ES-I3 (cell line): ENCODE results near the gene ANKS1B.

ENCODE experiments used
- H3K36me3 ChIP-seq: 2 replicates; pipeline ENCODE4 v1.6.1; 2013; ENCODE audit warnings: mild to moderate bottlenecking, low read length, control low read depth, moderate library complexity; ENCODE audit not compliant: insufficient read depth
- H3K4me1 ChIP-seq: 2 replicates; pipeline ENCODE4 v1.6.1; 2013; ENCODE audit warnings: mild to moderate bottlenecking, control low read depth, low read length; ENCODE audit not compliant: insufficient read depth
- H3K9ac ChIP-seq: 2 replicates; pipeline ENCODE4 v1.6.1; 2013; ENCODE audit warnings: low read depth, mild to moderate bottlenecking, low read length, moderate library complexity
- H3K9me3 ChIP-seq: 2 replicates; pipeline ENCODE4 v1.6.1; 2013; ENCODE audit warnings: mild to moderate bottlenecking, low read length, moderate library complexity; ENCODE audit not compliant: control insufficient read depth, insufficient read depth

The ANKS1B gene

GRCh38 chr12:99170037-99170436 is 814.7 kb downstream of the ANKS1B start:
- Histone ChIP-seq H3K4me1 (no peaks in the 10 kb centered on the region), H3K9me3 (no peaks in the 10 kb centered on the region), H3K9ac (no peak overlapping the region), H3K36me3 (no peaks in the 10 kb centered on the region)

- Histone ChIP-seq H3K9ac (no peak overlapping the region), H3K9me3 (no peaks in the 10 kb centered on the region), H3K36me3 (no peaks in the 10 kb centered on the region), H3K4me1 (peaks cover 12% of the 10 kb centered on the region; the same call in 1 of the 2 replicates)
Observed at GRCh38 chr12:99157946-99158345, 826.8 kb downstream of the ANKS1B start.

DNA sequence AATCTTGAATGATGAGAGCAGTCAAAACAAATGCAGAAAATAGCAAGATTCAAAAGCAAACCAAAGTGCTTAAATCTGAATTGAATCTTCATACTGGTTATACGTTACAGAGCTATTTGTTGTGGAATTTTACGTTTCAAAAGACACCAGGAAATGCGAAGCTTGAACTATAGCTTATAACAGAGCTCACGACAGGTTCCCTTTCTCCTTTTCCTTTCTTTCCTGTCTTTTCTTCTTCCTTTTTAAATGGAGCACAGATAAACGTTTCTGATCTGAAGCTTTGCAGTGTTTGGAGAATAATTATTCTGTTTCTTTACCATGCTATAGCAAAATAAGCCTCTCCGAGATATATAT is 829.8 kb downstream of the ANKS1B start:
- no peaks in the 10 kb centered on the region for H3K36me3 ChIP-seq
- H3K9me3 ChIP-seq: no peaks in the 10 kb centered on the region
- no peak overlapping the region for H3K9ac ChIP-seq
- H3K4me1 ChIP-seq: peaks cover 12% of the 10 kb centered on the region; the same call in 1 of the 2 replicates

DNA sequence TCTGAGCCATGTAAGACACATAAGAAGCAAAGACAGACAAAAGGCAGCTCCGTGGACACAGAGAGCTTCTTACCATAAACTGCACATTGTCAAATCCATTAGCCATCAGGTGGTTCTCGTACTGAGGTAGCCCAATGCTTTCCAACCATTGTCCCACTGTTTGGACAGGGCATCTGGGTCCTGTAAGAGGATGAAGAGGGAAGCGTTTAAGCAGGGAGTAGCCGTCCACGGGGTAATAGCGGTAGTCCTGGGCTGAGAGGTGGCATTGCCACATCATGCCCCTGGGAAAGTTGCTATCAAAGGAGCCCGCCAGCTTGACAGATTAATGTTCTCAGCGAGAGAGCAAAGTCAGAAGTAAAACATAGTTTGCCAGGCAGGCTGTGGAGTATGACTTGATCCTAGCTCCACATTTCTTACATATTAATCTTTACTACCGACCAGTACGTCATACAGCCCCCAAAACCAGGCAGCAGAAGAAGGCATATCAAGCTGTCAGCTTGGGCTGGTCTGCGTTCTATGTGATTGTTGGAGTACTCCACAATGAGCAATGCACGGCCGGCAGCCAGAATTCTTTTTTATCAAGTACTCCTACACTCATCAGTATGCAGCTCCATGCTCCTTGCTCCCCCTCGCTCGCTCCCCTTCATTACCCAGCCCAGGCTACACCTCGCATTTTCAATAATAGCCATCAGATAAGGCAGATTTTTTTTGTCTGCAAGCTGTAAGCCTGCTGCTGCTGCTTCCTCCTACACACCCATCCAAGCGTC is 830.3 kb downstream of the ANKS1B start:
- Histone ChIP-seq H3K4me1 (peaks cover 12% of the 10 kb centered on the region; the same call in 1 of the 2 replicates), H3K9ac (no peak overlapping the region), H3K9me3 (no peaks in the 10 kb centered on the region), H3K36me3 (no peaks in the 10 kb centered on the region)

- H3K9me3 ChIP-seq: no peaks in the 10 kb centered on the region
- peaks cover 12% of the 10 kb centered on the region; the same call in 1 of the 2 replicates for H3K4me1 ChIP-seq
- H3K9ac ChIP-seq: no peak overlapping the region
- no peaks in the 10 kb centered on the region for H3K36me3 ChIP-seq
Observed at GRCh38 chr12:99153293-99153692, 831.4 kb downstream of the ANKS1B start.

GRCh38 chr12:99152337-99152736 is 832.4 kb downstream of the ANKS1B start:
- no peaks in the 10 kb centered on the region for H3K36me3 ChIP-seq
- no peaks in the 10 kb centered on the region for H3K9me3 ChIP-seq
- no peak overlapping the region for H3K9ac ChIP-seq
- peaks cover 12% of the 10 kb centered on the region; the same call in 1 of the 2 replicates for H3K4me1 ChIP-seq

DNA sequence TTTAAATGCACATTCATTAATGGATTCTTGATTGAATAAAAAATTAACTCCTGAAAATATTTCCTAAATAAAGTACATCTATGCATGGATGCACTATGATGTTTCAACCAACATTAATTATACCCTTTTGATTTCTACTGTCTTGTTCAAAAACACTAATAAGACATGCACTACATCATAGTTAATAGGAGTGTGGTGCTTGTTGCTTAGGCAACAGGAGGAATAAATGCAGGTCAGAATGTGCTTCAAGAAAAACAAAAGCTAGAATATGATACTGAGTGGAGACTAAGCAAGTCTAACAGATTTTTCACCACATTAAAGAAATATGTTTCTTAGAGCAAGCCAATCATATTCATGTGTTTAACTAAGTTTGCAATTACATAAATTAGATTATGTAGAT is 833.0 kb downstream of the ANKS1B start:
- Histone ChIP-seq H3K36me3 (no peaks in the 10 kb centered on the region), H3K9me3 (no peaks in the 10 kb centered on the region), H3K4me1 (peaks cover 12% of the 10 kb centered on the region; the same call in 1 of the 2 replicates), H3K9ac (no peak overlapping the region)

DNA sequence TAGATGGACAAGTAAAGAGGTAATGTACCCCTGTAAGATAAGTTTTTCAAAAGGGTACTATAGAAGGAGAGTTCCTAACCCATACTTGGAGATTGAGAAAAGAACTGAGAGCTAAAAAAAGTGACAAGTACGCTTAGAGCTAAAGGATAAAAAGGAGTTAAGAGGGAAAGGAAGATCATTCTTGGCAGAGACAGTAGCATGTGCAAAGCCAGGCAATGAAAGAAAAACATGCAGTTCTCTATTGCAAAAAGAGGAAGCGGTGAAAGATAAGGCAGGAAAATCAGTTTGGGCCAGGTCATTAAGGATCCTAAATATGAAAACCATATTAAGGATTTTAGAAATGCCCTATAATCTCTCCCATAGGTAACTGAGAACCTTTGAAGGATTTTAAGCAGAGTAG is 837.6 kb downstream of the ANKS1B start:
- 0 out of 2 replicates have a peak, but pooled peaks cover 3% of the 10 kb centered on the region for H3K4me1 ChIP-seq
- H3K36me3 ChIP-seq: no peaks in the 10 kb centered on the region
- H3K9ac ChIP-seq: no peak overlapping the region
- H3K9me3 ChIP-seq: 0 out of 2 replicates have a peak, but pooled peaks cover 3% of the 10 kb centered on the region

GRCh38 chr12:99146730-99147129 is 838.0 kb downstream of the ANKS1B start:
- H3K36me3 ChIP-seq: no peaks in the 10 kb centered on the region
- H3K4me1 ChIP-seq: 0 out of 2 replicates have a peak, but pooled peaks cover 3% of the 10 kb centered on the region
- H3K9me3 ChIP-seq: peaks cover 6% of the 10 kb centered on the region; the same call in 1 of the 2 replicates
- H3K9ac ChIP-seq: no peak overlapping the region

DNA sequence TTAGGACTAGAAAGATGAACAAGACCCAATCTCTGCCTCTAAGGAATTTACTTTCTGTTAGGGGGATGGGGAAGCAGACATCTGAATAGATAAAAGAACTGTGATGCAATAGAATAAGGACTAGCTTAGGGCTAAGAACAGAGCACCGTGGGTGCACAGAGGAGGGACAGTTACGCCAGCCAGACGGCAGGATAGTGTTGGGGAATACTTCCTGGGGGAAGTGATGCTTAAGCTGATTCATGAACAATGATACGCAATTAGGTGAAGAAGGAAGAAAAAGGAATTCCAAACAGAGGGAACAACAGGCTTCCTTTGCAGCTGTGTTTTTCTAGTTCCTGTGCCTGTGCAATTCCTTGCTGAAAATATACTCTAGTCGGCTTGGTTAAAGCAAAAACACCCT is 838.6 kb downstream of the ANKS1B start:
- Histone ChIP-seq H3K36me3 (no peaks in the 10 kb centered on the region), H3K9ac (no peak overlapping the region), H3K4me1 (0 out of 2 replicates have a peak, but pooled peaks cover 3% of the 10 kb centered on the region), H3K9me3 (peaks cover 7% of the 10 kb centered on the region; the same call in 1 of the 2 replicates)

DNA sequence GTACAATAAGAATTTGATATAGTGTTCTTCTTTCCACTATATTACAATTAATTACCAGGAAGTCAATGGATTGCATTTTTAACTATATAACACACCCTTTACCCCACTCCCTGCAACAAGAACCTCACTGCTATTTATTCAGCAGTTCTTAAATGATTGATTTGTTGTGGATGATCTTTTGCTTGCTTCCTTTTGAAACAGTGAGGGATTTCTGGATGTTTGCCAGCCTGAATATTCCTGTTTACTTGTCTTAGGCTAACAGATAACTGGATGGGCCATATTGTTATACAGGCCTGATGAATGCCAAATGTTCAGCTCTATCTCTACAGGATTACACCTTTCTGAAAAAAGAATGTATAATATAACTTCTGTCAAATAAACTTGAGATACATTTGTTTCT is 842.1 kb downstream of the ANKS1B start:
- Histone ChIP-seq H3K4me1 (0 out of 2 replicates have a peak, but pooled peaks cover 3% of the 10 kb centered on the region), H3K36me3 (no peaks in the 10 kb centered on the region), H3K9me3 (peaks cover 7% of the 10 kb centered on the region; the same call in 1 of the 2 replicates), H3K9ac (no peak overlapping the region)

- H3K36me3 ChIP-seq: no peaks in the 10 kb centered on the region
- H3K9ac ChIP-seq: no peak overlapping the region
- peaks cover 7% of the 10 kb centered on the region; the same call in 1 of the 2 replicates for H3K9me3 ChIP-seq
- no peaks in the 10 kb centered on the region for H3K4me1 ChIP-seq
Observed at GRCh38 chr12:99140017-99140720, 844.6 kb downstream of the ANKS1B start.

- Histone ChIP-seq H3K9ac (no peak overlapping the region), H3K36me3 (no peaks in the 10 kb centered on the region), H3K9me3 (peaks cover 5% of the 10 kb centered on the region; the same call in 1 of the 2 replicates), H3K4me1 (no peaks in the 10 kb centered on the region)
Observed at GRCh38 chr12:99138393-99138792, 846.3 kb downstream of the ANKS1B start.

GRCh38 chr12:99137124-99137855 is 847.4 kb downstream of the ANKS1B start:
- Histone ChIP-seq H3K4me1 (no peaks in the 10 kb centered on the region), H3K9me3 (peaks cover 4% of the 10 kb centered on the region; the same call in 1 of the 2 replicates), H3K9ac (no peak overlapping the region), H3K36me3 (no peaks in the 10 kb centered on the region)
